Mesendoderm (in vitro differentiated cells): ENCODE results near the gene EVA1C.
"Not testable (repeated sequence)": the region's sequence is repeated elsewhere in the genome, so short reads cannot be mapped to it uniquely, and the experiment has no call there.

Experiments used
- DNase-seq: peaks from one replicate; pipeline ENCODE4 v3.0.0; 2013
- H2AK5ac ChIP-seq: 2 replicates; pipeline ENCODE4 v1.6.1; 2013; ENCODE audit warnings: low read length, inconsistent platforms
- H2BK120ac ChIP-seq: 2 replicates; pipeline ENCODE4 v1.6.1; 2013; ENCODE audit warnings: low read depth, mild to moderate bottlenecking, low read length, moderate library complexity, mixed read lengths
- H2BK15ac ChIP-seq: replicated peaks from 2 replicates; pipeline ENCODE4 v1.6.1; 2013; ENCODE audit warnings: low read depth, mild to moderate bottlenecking, moderate library complexity
- H2BK5ac ChIP-seq: 2 replicates; pipeline ENCODE4 v1.6.1; 2013; ENCODE audit warnings: low read length, inconsistent platforms
- H3K18ac ChIP-seq: 2 replicates; pipeline ENCODE4 v1.6.1; 2013; ENCODE audit warnings: mild to moderate bottlenecking, low read length, mixed read lengths
- H3K23ac ChIP-seq: one replicate; pipeline ENCODE4 v1.6.1; 2013; ENCODE audit warnings: low read length
- H3K27ac ChIP-seq: 2 replicates; pipeline ENCODE4 v1.5.1; 2013; ENCODE audit warnings: low read depth, mild to moderate bottlenecking, inconsistent platforms, low read length, moderate library complexity
- H3K27me3 ChIP-seq: 2 replicates; pipeline ENCODE4 v1.6.1; 2013; ENCODE audit warnings: low read length, control low read depth, mild to moderate bottlenecking, inconsistent platforms; ENCODE audit not compliant: insufficient read depth, poor library complexity
- H3K36me3 ChIP-seq: 2 replicates; pipeline ENCODE4 v1.6.1; 2013; ENCODE audit warnings: low read length, inconsistent platforms; ENCODE audit not compliant: control insufficient read depth, insufficient read depth
- H3K4ac ChIP-seq: one replicate; pipeline ENCODE4 v1.6.1; 2013; ENCODE audit warnings: low read depth, mild to moderate bottlenecking, low read length, moderate library complexity
- H3K4me1 ChIP-seq: 2 replicates; pipeline ENCODE4 v1.6.1; 2013; ENCODE audit warnings: low read depth, low read length, inconsistent platforms; ENCODE audit not compliant: control insufficient read depth
- H3K4me2 ChIP-seq: 2 replicates; pipeline ENCODE4 v1.6.1; 2013; ENCODE audit warnings: low read length
- H3K4me3 ChIP-seq: 2 replicates; pipeline ENCODE4 v1.5.1; 2013; ENCODE audit warnings: mild to moderate bottlenecking, low read length
- H3K56ac ChIP-seq: one replicate; pipeline ENCODE4 v1.6.1; 2013; ENCODE audit warnings: low read length
- H3K79me1 ChIP-seq: 2 replicates; pipeline ENCODE4 v1.6.1; 2013; ENCODE audit warnings: low read length, inconsistent platforms
- H3K79me2 ChIP-seq: 2 replicates; pipeline ENCODE4 v1.6.1; 2013; ENCODE audit warnings: mild to moderate bottlenecking, low read length; ENCODE audit not compliant: control insufficient read depth, insufficient read depth
- H3K9ac ChIP-seq: 2 replicates; pipeline ENCODE4 v1.6.1; 2013; ENCODE audit warnings: low read length, inconsistent platforms
- H4K5ac ChIP-seq: one replicate; pipeline ENCODE4 v1.6.1; 2013; ENCODE audit warnings: low read length
- H4K8ac ChIP-seq: one replicate; pipeline ENCODE4 v1.6.1; 2013; ENCODE audit warnings: low read depth, mild to moderate bottlenecking, control low read depth, low read length, moderate library complexity
- WGBS: extraction: QIAGEN DNeasy Blood & Tissue Kit; methylation state at CpG from one replicate; pipeline ENCODE4 v1.1.7; 2013; ENCODE audit warnings: low lambda C conversion rate, missing lambda C conversion rate; ENCODE audit not compliant: insufficient coverage; ENCODE audit errors: extremely low coverage; 5-methylcytosine and 5-hydroxymethylcytosine counted together

Gene EVA1C

GRCh38 chr21:32386195-32386870 is 26.2 kb upstream of the EVA1C start:
- peaks cover 9% of the 10 kb centered on the region for H3K36me3 ChIP-seq
- no peak overlapping the region for H3K9ac ChIP-seq
- no peak overlapping the region for H3K4me3 ChIP-seq
- WGBS = no CpG with 5 or more reads among the region's 6 CpGs
- H3K4me2 ChIP-seq = no peak overlapping the region
- no peak overlapping the region for H4K5ac ChIP-seq
- H3K4me1 ChIP-seq = no peaks in the 10 kb centered on the region
- no peak for DNase-seq
- no peak overlapping the region for H3K23ac ChIP-seq
- H4K8ac ChIP-seq = no peak overlapping the region
- no peaks in the 10 kb centered on the region for H3K27me3 ChIP-seq
- H3K27ac ChIP-seq = no peak overlapping the region
- H3K79me1 ChIP-seq = peaks cover 26% of the 10 kb centered on the region
- no peak overlapping the region for H2BK5ac ChIP-seq
- H3K79me2 ChIP-seq = peaks cover 42% of the 10 kb centered on the region
- no peak overlapping the region for H2BK15ac ChIP-seq
- H2BK120ac ChIP-seq = no peak overlapping the region
- no peak overlapping the region for H3K56ac ChIP-seq
- no peak overlapping the region for H2AK5ac ChIP-seq
- no peak overlapping the region for H3K18ac ChIP-seq
- no peak overlapping the region for H3K4ac ChIP-seq

DNA sequence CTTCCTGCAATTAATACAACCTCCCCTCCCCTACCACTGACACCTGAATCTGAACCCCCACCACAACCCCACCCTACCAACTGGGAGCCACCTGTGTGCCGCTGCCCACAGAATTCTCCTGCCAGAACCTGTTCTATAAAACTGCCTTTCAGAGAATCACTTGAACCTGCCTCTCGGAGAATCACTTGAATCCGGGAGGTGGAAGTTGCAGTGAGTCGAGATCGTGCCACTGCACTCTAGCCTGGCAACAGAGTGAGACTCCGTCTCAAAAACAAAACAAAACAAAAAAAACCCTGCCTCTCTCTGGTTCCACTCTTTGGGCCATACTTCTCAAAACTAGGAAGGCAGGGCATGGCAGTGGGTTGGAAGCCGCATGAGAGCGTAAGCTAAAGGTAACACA is 25.4 kb upstream of the EVA1C start:
- H3K27ac ChIP-seq = no peak overlapping the region
- no peak overlapping the region for H3K23ac ChIP-seq
- H2BK15ac ChIP-seq = no peak overlapping the region
- H3K79me1 ChIP-seq = peaks cover 30% of the 10 kb centered on the region
- no peak for DNase-seq
- no peak overlapping the region for H3K4me3 ChIP-seq
- no CpG with 5 or more reads among the region's 8 CpGs for WGBS
- H2BK5ac ChIP-seq = no peak overlapping the region
- H3K4ac ChIP-seq = no peak overlapping the region
- no peak overlapping the region for H4K8ac ChIP-seq
- H3K9ac ChIP-seq = no peak overlapping the region
- H3K27me3 ChIP-seq = no peaks in the 10 kb centered on the region
- H3K18ac ChIP-seq = no peak overlapping the region
- peaks cover 9% of the 10 kb centered on the region for H3K36me3 ChIP-seq
- H3K4me2 ChIP-seq = no peak overlapping the region
- H3K56ac ChIP-seq = no peak overlapping the region
- H3K4me1 ChIP-seq = no peaks in the 10 kb centered on the region
- H2AK5ac ChIP-seq = no peak overlapping the region
- no peak overlapping the region for H4K5ac ChIP-seq
- H3K79me2 ChIP-seq = peaks cover 50% of the 10 kb centered on the region
- no peak overlapping the region for H2BK120ac ChIP-seq

GRCh38 chr21:32388306-32388705 is 24.2 kb upstream of the EVA1C start:
- no peak overlapping the region for H4K8ac ChIP-seq
- no peak overlapping the region for H3K27ac ChIP-seq
- H3K4me3 ChIP-seq = no peak overlapping the region
- no peaks in the 10 kb centered on the region for H3K27me3 ChIP-seq
- H3K9ac ChIP-seq = no peak overlapping the region
- no peaks in the 10 kb centered on the region for H3K4me1 ChIP-seq
- H3K56ac ChIP-seq = no peak overlapping the region
- no peak overlapping the region for H3K4me2 ChIP-seq
- H3K79me2 ChIP-seq = peaks cover 53% of the 10 kb centered on the region
- H3K79me1 ChIP-seq = peaks cover 33% of the 10 kb centered on the region
- no peak overlapping the region for H2BK15ac ChIP-seq
- no peak overlapping the region for H2AK5ac ChIP-seq
- no peak overlapping the region for H3K4ac ChIP-seq
- no peak overlapping the region for H4K5ac ChIP-seq
- H3K18ac ChIP-seq = no peak overlapping the region
- DNase-seq = no peak
- H2BK5ac ChIP-seq = no peak overlapping the region
- H3K23ac ChIP-seq = no peak overlapping the region
- no CpG with 5 or more reads among the region's 9 CpGs for WGBS
- peaks cover 4% of the 10 kb centered on the region for H3K36me3 ChIP-seq
- H2BK120ac ChIP-seq = no peak overlapping the region

- Histone ChIP-seq H3K27ac (no peak overlapping the region), H3K4me1 (no peaks in the 10 kb centered on the region), H3K56ac (no peak overlapping the region), H4K5ac (no peak overlapping the region), H2AK5ac (no peak overlapping the region), H4K8ac (no peak overlapping the region), H2BK5ac (no peak overlapping the region), H3K18ac (no peak overlapping the region), H3K4ac (no peak overlapping the region), H3K9ac (no peak overlapping the region), H3K79me1 (peaks cover 33% of the 10 kb centered on the region), H3K4me2 (no peak overlapping the region), H3K79me2 (peaks cover 53% of the 10 kb centered on the region), H3K27me3 (peaks cover 2% of the 10 kb centered on the region), H2BK15ac (no peak overlapping the region), H3K36me3 (peaks cover 3% of the 10 kb centered on the region), H3K4me3 (no peak overlapping the region), H3K23ac (no peak overlapping the region), H2BK120ac (no peak overlapping the region)
- DNase-seq = no peak
- WGBS = no CpG with 5 or more reads among the region's 5 CpGs
These were observed 23.0 kb upstream of the EVA1C start for GRCh38 chr21:32389337-32390015.

GRCh38 chr21:32390537-32391224 is 21.8 kb upstream of the EVA1C start:
- H3K23ac ChIP-seq, H3K4me3 ChIP-seq, H3K18ac ChIP-seq, H3K9ac ChIP-seq, H3K27ac ChIP-seq, H2BK5ac ChIP-seq, H3K27me3 ChIP-seq, H4K8ac ChIP-seq, H3K36me3 ChIP-seq, H2BK15ac ChIP-seq, H3K4me2 ChIP-seq, H2AK5ac ChIP-seq, H3K4ac ChIP-seq, H3K56ac ChIP-seq, DNase-seq, H3K4me1 ChIP-seq, H4K5ac ChIP-seq, H2BK120ac ChIP-seq: not testable (repeated sequence)
- H3K79me1 ChIP-seq = peaks cover 33% of the 10 kb centered on the region
- peaks cover 53% of the 10 kb centered on the region for H3K79me2 ChIP-seq
- no CpG with 5 or more reads among the region's 11 CpGs for WGBS
